GM12892 (cell line): ENCODE results near the gene IL27RA.

ENCODE experiments used
- POLR2AphosphoS5 ChIP-seq: IDR thresholded peaks from 2 replicates; pipeline ENCODE4 v1.6.1; 2011; ENCODE audit warnings: low read depth, low read length, control low read depth
- TAF1 ChIP-seq: IDR thresholded peaks from 2 replicates; pipeline ENCODE4 v1.6.1; 2011; ENCODE audit warnings: low read depth, mild to moderate bottlenecking, control low read depth, low read length, borderline replicate concordance

DNA sequence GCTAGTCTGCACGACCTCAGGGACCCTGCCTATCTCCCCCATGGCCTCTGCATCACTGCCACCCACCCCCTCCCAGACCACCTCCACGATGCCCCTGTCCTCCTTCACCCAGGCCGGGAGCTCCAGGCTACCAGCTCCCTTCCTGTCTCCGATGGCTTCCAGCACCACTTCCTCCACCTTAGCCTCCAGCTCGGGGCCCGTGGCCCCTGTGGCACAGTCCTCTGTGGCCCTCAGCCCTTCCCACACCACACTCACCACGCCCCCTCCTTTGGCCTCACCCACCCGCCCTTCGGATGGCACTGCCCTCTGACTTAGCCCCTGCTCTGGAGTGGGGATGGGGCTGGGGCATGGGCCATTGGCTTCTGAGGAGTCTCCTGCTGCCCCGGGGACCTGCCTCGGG is 23.2 kb downstream of the IL27RA start:
- TF ChIP-seq POLR2AphosphoS5 (no peak), TAF1 (no peak)
